Amniotic epithelial cell (primary cell): ENCODE data around the gene ZNF791.
A peak's percentile ranks its signal among the peaks of the same experiment; 100 is the strongest.
"Not testable (repeated sequence)": the region's sequence is repeated elsewhere in the genome, so short reads cannot be mapped to it uniquely, and the experiment has no call there.

Experiments used
- DNase-seq: peaks from one replicate; pipeline ENCODE4 v3.0.0-alpha.2; 2010; ENCODE audit warnings: low read depth

The ZNF791 gene

GRCh38 chr19:12610540-12611360 is at the start of gene ZNF791, which contains the start of gene ZNF490:
Gene ZNF791, plus strand, starts transcription at chr19:12610920. Its CDS starts 160 bp downstream, at chr19:12611080.
Gene ZNF490, minus strand, starts transcription at chr19:12610813. Its CDS starts 133 bp downstream, at chr19:12610680.
- peak; percentile 97 for DNase-seq

- DNase-seq: peak; percentile 81
These were observed 46.6 kb upstream of the ZNF791 start for GRCh38 chr19:12564016-12564664.

- DNase-seq: not testable (repeated sequence)
These were observed 44.3 kb upstream of the ZNF791 start for GRCh38 chr19:12566380-12566779.

GRCh38 chr19:12567951-12568350 is 42.8 kb upstream of the ZNF791 start:
- peak; percentile 11 for DNase-seq

GRCh38 chr19:12574036-12574435 is 36.7 kb upstream of the ZNF791 start:
- DNase-seq: no peak

GRCh38 chr19:12578641-12579040 is 32.1 kb upstream of the ZNF791 start:
- DNase-seq: no peak

- DNase-seq: peak; percentile 79
These were observed 30.5 kb upstream of the ZNF791 start for GRCh38 chr19:12580180-12580694.

GRCh38 chr19:12581100-12581499 is 29.6 kb upstream of the ZNF791 start:
- DNase-seq: no peak

- DNase-seq: no peak
These were observed 14.2 kb upstream of the ZNF791 start for GRCh38 chr19:12596485-12596884.

GRCh38 chr19:12596927-12597548 is 13.7 kb upstream of the ZNF791 start:
- DNase-seq: no peak

- DNase-seq: no peak
These were observed 13.1 kb upstream of the ZNF791 start for GRCh38 chr19:12597594-12597993.

- no peak for DNase-seq
These were observed 7.0 kb upstream of the ZNF791 start for GRCh38 chr19:12603714-12604113.

GRCh38 chr19:12606796-12607195 is 3.9 kb upstream of the ZNF791 start:
- DNase-seq: no peak

- DNase-seq: no peak
These were observed 3.1 kb upstream of the ZNF791 start for GRCh38 chr19:12607631-12608030.

- peak; percentile 77 for DNase-seq
These were observed 610 bp downstream of the ZNF791 start for GRCh38 chr19:12611361-12611699.

GRCh38 chr19:12617646-12618045 is 6.9 kb downstream of the ZNF791 start:
- DNase-seq: no peak

- DNase-seq: not testable (repeated sequence)
These were observed 10.7 kb downstream of the ZNF791 start for GRCh38 chr19:12621253-12622024.

GRCh38 chr19:12623361-12624031 is 12.8 kb downstream of the ZNF791 start:
- no peak for DNase-seq

GRCh38 chr19:12626958-12627357 is 16.2 kb downstream of the ZNF791 start:
- DNase-seq: no peak

GRCh38 chr19:12628040-12629022 is 17.6 kb downstream of the ZNF791 start:
- DNase-seq: peak; percentile 66
